AG09309 (cell line): Measurements from ENCODE around the gene LFNG.

Experiments
- DNase-seq: peaks from one replicate; pipeline ENCODE4 v3.0.0-alpha.2; 2010; ENCODE audit warnings: low read depth
- H3K4me3 ChIP-seq: 2 replicates; pipeline ENCODE4 v1.5.1; 2011; ENCODE audit warnings: mild to moderate bottlenecking, low read depth, low read length, moderate library complexity; ENCODE audit not compliant: control insufficient read depth
- TF ChIP-seq, protein P1 (sequence below): IDR thresholded peaks from 2 replicates; pipeline ENCODE4 v1.5.1; 2011; ENCODE audit warnings: mild to moderate bottlenecking, low read depth, low read length, inconsistent platforms; ENCODE audit not compliant: insufficient read depth, control insufficient read depth; ENCODE audit errors: missing control alignments

LFNG gene

DNA sequence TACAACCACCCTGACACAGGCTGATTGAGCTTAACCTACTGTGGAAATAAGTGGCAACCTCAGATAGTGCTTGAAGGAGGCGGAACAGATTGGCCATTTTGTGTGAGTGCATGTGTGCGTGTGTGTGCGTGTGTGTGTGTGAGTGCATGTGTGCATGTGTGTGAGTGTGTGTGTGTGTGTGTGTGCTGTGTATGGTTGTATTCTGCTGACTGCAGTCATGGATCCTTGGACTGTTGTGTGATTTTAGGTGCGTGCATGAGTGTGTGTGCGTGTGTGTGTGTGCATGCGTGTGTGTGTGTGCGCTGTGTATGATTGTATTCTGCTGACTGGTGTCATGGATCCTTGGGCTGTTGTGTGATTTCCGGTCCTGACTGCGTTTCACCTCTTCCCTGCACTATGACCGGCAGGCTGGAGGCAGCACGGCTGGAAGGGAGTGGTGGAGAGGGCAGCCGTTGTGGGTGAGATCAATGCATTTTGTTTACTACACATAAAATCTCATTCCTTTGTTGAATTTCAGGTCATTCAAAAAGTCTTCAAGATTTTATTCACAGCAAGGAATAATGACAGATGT is 45.5 kb downstream of the LFNG start:
- DNase-seq, result no peak
- TF ChIP-seq, protein P1, sequence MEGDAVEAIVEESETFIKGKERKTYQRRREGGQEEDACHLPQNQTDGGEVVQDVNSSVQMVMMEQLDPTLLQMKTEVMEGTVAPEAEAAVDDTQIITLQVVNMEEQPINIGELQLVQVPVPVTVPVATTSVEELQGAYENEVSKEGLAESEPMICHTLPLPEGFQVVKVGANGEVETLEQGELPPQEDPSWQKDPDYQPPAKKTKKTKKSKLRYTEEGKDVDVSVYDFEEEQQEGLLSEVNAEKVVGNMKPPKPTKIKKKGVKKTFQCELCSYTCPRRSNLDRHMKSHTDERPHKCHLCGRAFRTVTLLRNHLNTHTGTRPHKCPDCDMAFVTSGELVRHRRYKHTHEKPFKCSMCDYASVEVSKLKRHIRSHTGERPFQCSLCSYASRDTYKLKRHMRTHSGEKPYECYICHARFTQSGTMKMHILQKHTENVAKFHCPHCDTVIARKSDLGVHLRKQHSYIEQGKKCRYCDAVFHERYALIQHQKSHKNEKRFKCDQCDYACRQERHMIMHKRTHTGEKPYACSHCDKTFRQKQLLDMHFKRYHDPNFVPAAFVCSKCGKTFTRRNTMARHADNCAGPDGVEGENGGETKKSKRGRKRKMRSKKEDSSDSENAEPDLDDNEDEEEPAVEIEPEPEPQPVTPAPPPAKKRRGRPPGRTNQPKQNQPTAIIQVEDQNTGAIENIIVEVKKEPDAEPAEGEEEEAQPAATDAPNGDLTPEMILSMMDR, result no peak
- no peak overlapping the region for H3K4me3 ChIP-seq

DNA sequence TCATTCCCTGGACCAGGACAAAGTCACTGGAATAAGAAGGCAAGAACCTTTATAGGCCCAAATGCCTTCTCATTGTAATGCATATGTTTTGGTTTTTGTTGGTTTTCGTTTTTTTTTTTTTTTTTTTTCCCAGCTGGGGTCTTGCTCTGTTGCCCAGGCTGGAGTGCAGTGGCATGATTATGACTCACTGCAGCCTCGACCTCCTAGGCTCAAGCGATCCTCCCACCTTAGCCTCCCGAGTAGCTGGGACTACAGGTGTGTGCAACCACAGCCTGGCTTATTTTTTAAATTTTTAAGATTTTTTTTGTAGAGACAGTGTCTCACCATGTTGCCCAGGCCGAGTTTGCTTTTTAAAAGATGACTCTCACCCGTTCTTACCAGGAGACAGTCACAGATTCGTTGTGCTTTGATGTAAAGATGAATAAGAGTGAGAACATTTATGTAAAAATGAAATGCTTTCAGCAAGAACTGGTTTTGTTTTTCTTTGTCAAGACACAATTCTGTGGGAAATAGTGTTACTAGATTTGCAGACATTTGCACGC is 46.8 kb downstream of the LFNG start:
- H3K4me3 ChIP-seq, result no peak overlapping the region
- DNase-seq, result no peak
- TF ChIP-seq, protein P1, result no peak

DNA sequence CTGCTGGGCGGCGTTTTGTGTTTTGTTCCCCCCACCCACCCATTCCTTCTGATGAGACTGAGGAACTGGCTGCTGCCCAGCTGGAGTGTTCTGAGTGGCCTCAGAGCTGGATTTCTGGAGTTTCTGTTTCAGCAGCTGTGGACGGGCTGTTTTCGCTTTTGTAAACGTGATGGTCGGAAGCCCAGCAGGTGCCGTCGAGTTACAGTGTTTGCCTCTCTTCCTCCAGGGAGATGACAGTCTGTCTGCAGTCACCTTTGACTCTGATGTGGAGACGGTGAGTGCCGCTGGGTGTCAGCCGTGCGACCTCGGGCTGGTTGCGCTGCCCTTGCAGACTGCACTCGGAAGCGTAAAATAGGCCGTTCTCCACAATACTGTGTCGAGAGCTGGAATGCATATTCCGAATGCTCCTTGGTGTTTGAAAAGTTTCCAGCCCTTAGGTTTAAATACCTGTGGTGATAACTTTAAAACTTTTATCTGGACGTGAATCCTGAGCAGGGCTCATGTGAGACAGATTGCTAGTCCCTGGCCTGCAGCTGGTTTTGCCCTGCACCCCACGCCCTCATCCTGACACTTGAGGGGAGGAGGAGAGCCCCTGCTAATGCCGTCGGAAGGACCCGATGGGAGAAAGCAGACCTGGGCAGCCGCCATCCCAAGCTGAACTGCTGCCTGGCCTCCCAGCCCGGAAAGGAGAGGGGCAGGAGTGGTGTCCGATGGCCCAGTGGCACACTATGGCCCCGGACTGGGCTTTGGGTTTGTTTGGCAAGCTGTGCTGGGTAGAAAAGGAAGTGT is 47.5 kb downstream of the LFNG start:
- no peak overlapping the region for H3K4me3 ChIP-seq
- DNase-seq, result no peak
- TF ChIP-seq, protein P1, result no peak

DNA sequence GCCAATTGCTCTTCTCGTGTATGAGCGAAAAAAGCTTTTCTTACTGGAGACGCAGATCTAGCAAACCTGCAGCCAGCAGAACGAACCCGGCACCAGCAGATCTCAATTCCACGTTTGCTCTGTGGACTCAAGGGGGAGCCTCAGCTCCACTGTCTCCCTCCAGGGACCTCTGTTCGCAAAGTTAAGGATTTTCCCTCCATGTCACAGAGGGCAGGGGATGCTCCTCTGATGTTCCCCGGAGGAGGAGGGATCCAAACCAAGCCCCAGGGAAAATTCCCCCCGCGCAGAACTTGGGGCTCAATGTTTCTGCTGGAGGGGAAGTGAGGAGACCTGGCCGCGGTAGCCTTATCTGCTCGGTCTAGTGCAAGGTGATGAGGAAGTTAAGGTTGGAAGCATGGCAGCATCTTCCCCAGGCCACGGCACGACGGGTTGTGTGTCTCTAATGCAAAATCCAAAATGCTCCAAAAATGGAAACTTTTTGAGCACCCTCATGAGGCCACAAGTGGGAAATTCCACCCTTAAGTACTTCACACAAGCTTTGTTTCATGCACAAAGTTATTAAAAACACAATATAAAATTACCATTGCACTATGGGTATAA is 48.2 kb downstream of the LFNG start:
- no peak for DNase-seq
- TF ChIP-seq, protein P1, result peak; percentile 52
- no peak overlapping the region for H3K4me3 ChIP-seq

DNA sequence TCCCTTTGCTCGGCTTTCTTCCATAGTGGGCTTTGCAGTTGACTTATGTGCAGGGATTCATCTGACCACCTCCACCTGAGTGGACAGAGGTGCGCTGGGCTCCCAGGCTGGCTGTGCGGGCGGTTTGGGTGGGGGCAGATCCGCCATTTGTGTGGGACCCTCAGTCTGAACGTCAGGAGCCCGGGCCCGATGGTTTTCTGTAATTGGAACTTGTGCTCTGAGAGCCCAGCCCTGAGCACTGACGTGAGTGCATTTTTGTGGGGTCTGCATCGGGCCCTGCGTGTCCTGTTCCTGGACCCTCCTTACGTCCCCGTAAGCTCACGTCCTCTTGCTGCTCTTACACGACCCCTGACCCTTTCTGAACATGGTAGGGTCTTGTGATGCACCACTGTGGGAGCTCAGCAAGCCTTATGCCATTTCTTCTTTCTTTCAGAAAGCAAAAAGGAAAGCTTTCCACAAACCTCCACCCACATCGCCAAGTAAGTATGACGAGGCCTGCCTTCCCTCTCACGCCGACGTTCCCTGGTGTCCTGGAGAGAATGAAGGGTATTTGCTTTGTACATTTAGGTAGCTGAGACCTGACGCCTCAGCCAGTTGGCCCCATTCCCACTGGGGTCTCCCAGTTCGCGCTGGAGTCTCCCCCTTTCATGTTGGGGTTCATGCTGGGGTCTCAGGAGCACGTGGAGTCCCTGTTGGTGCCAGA is 49.1 kb downstream of the LFNG start:
- DNase-seq, result no peak
- no peak overlapping the region for H3K4me3 ChIP-seq
- TF ChIP-seq, protein P1, result no peak

DNA sequence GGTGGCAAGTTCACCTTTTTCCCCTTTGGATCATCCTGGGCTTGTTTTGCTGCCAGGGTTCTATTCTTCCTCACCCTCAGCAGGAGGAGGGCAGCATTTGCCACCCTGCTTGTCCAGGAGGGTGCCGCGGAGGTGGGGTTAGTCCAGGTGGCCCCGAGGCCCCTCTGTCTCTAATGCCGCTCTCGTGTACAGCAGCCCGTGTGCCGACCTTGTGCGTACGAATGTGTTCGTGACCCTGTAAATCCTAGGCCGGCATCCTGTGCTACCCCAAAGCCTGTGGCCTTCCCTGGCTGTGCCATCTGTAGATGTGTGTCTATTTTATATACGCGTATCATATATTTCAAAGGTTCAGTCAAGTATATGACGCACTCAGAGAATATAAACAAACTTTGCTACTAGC is 49.8 kb downstream of the LFNG start:
- no peak for DNase-seq
- TF ChIP-seq, protein P1, result no peak
- H3K4me3 ChIP-seq, result no peak overlapping the region
